DMS114 treated with DMSO at 0.1 percent for 48 hours (cell line): ENCODE data around the gene DAAM2.

ENCODE experiments used
- DNase-seq: peaks from one replicate; lab custom pipeline; 2025; ENCODE audit not compliant: unreplicated experiment; lab: John Stamatoyannopoulos, UW

DAAM2 gene

DNA sequence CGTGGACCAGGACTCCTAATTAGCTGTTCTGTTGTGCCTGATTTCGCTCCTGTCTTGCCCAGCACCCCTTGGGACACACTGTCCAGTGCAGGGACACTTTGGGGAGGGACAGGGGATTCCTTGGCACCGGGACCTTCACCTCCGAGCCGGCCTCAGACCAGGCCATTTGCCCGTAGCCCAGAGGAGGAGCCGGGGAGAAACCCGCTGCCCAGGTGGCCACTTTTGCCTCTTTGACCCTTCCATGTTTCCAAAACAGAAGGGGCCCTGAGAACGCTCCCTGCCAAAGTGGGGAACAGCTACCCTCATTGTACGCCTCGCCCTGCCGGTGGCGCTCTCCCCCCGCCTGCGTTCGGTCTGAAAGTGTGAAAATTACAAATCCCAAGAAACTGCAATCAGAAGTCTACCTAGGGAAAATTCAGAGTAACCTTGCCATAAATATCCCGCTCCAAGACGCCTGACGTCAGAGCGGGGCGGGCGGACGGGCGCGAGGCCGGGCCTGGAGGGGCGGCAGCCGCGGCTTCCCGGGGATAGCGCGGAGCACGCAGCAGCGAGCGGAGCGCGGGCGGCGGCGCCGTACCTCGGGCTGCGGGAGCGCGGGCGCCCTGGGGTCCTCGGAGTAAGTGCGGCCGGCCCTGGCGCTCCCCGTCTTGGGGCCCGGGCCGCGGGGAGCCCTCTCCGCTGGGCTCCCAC is at the start of gene DAAM2:
Gene DAAM2, plus strand, starts transcription at position 527 of the 690 bp plus-strand sequence. CDS start 63,927 bp downstream, outside the sequence.
- DNase-seq, result no peak

DNA sequence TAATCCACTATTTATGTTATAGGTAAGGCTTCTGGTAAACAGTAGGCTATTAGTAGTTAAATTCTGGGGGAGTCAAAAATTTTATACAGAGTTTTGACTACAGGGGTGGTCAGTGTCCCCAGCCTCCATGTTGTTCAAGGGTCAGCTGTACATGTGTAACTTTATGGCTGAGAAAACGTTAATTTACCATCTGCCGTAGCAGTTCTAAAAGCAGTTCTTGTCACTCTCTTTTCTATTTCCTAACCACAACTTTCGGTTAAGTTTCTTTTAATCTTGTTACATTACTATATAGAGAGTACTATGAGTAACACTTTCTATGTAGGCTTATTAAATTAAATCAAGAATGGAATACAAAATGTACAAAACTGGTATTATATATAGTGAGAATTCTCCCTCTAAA is 45.4 kb upstream of the DAAM2 start:
- DNase-seq, result no peak

DNA sequence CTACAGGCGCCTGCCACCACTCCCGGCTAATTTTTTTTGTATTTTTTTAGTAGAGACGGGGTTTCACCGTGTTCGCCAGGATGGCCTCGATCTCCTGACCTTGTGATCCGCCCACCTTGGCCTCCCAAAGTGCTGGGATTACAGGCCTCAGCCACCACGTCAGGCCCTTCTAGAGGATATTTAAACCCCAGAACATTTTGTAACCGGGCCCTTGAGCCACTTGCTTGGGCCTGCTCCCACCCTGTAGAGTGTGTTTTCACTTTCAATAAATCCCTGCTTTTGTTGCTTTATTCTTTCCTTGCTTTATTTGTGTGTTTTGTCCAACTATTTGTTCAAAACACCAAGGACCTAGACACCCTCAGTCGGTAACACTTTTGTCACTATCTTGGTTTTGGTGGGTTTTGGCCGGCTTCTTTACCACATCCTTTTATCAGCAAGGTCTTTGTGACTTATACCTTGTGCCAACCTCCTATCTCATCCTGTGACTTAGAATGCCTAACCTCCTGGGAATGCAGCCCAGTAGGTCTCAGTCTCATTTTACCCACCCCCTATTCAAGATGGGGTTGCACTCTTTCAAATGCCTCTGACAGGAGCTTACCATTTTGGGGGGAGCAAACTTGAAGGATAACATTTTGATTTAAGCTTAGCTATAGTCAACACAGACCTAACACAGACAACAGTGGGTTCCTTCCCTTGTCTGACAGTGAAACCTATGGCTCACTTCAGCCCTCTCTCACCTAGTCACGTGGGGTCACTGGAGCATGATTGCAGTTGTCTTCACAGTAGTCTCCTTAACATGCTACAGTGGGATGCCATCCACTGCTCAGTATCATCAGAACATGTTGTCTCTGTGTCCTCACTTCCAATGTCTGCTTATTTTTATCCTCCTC is 39.1 kb upstream of the DAAM2 start:
- no peak for DNase-seq

DNA sequence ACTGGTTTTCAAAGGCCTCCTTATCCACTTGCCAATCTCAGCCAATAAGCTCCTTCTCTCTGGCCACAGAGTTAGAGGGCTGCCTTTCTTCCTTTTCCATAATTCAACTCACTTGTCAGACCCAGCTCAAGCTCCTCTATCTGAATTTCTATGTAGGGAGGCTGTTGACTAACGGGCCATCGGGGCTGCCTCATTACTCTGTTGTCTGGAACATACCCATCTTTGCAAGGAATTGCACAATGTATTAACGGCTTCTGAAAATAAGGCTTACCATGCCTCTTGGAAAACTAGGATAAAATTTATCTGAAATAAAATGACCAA is 38.5 kb upstream of the DAAM2 start:
- no peak for DNase-seq

DNA sequence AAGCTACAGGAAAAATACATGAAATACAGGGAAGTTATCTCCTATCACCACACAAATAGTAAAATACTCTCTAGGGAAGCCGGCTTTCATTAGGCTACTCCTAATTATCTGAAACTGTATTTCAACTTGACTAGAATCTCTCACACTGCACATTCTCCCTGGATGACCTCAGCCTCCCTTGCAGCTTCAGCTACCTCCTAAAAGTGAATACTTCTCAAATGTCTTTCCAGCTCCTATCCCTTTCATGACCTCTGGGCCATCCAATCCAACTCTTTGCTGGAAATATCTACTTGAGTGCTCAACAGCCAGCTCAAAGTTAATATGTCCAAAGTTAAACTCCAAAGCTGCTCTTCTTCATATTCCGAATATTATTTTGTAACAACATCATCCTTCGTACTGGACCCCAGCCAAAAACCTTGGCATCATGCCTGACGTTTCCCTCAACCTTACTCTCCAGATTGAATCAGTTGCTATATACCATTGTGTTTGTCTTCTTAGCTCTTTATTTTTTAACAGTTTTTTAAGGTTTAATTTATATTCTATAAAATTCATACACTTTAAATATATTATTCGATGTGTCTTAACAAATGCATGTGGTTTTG is 37.6 kb upstream of the DAAM2 start:
- DNase-seq, result no peak

DNA sequence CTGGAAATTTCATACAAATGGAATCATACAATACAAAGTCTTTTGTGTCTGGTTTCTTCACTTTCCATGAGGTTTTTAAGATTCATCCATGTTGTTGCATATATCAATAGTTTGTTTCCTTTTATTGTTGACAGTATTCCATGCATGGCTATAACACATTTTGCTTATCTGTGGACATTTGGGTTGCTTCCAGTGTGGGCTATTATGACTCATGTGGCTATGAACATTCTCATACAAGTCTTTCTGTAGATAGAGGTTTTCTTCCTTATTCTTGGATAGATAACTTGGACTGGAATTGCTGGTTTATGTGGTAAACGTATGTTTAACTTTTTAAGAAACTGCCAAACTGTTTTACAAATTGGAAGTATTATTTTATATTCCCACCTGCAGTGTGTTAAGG is 36.9 kb upstream of the DAAM2 start:
- no peak for DNase-seq

DNA sequence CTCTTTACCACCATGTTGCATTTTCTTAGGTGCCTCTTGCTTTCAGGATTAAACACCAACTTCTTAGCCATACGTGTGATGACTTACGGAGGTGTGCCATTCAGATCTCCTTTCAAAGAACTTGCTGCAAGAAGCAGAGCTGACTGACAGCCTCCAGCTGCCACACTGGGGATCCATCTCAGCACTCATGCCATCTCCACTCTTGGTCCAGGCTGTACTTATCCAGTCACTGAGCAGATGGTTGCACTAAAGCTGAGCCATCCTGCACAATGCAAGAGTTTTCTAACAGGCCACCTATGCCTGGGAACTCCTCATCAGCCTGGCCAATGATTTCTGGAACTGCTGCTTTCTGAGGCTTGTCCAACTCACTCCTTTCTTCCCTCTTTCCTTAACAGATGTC is 35.6 kb upstream of the DAAM2 start:
- no peak for DNase-seq

DNA sequence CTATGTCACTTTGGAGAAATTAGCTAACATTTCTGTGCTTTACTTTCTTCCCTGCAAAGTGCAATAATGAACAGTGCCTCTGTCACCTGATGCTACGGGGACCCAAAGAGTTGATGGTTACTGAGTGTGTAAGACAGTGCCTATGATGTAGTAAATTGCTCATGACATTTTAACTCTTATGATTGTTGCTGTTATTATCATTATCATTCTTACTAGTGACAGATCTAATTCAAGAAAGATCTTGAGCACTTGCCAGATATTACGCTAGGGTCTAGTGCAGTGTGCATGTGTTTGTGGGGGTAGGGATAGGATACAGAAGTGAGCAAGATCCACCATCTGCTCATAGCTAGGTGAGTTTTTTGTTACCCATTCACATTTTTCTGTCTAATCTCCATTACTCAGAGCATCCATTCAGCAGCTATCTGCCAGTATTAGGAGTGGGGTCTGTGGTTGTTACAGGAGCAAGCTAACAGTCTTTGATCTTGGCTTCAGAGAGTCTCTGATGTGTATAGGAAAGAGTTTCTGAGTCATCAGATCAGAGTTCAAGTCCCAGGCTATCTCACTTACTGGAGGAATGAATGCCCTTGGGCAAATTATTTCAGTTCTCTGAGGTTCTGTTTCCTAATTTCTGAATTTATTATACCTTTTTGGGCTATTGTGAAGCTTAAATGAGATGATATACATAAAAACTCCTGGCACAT is 33.1 kb upstream of the DAAM2 start:
- DNase-seq, result no peak

DNA sequence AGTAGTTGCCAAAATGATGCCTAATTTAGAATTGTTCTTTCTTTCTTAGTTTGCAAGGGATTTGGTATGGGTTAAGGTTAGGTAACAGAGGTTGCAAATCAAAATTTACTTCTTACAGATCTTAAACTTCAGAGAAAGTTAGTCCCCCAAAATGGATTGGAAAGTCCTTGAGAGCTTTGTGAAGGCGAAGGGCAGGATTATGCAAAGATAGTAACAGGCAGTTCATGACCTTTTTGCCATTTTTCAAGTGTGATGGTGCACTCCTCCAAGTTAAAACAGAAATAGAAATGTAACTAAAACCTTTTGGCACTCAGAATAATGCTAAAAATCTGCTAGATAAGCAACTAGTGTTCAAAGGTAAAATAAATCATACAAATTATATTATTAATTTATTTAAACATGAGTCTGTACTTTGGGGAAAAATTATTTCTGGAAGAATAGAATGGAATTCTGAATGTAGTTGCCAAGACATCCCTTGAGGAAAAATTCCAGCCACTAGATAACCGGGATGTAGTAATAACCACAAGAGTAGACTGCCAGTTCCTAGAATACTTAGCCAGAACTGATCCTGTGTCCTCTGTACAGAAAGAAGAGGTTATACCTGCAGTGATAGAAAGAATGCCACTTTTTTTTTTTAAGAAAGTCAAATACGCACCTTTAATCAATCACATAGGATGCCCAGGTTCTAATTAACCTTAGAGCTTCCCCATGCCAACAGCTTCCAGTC is 31.8 kb upstream of the DAAM2 start:
- no peak for DNase-seq

DNA sequence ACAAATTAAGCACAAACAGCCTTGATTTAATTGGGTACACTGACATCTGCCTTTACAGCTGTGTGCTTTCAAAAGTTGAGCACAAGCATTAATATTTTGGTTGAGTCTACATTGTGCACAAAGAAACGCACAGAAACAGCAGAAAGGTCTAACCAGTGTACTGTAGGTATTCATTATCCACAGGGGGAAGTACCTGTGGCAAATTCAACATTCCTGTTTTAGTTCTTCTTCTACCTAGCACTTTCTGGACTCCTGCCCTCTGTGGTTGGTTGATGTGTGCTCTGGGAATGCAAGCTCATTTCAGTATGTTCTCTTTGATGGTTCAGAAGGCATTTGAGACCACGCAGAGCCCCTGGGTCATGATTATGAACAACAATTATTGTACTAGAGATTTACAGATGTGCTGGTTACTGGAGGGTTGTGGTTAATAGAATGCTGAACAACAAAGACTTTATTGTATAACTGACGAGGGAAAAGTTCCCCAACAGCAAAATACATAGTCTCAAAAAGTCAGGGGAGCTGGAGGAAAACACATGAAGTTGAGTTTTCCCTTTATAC is 26.6 kb upstream of the DAAM2 start:
- DNase-seq, result no peak

DNA sequence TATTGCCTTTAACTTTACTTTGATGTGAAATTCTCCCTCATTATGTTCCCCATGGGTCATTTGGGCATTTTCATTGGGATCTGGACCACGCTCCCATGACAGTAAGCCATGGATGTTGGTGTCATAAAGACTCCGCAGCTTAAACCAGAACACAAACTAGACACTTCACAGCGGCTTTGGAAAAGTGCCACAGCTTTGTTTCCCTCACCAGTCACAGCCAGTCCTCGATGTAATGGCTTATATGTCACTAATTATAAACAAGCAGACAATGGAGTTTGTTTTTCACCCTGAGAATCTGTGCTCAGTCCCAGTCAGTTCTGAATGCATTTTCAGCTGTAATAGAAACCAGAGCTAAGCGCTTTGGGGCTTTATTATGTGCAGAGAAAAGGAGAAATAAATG is 23.2 kb upstream of the DAAM2 start:
- no peak for DNase-seq

DNA sequence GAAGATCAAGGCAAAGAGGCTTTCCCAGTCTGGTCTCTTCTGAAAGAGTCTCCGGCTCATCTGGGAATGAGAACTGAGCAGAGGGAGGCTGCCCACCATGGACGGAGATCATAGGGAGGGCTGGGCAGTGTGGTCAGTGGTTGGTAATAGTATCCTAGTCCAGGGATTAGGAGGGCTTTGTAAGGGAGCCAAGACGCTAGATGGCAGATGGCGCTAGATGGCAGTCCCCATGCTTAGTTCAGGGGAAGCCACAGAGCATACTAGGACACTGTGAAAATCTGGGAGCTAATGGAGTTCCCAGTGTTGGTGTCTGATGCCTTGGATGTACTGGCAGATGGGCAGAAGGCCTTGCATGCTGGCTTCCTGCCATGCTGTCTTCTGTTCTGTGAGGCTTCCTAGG is 21.7 kb upstream of the DAAM2 start:
- no peak for DNase-seq

DNA sequence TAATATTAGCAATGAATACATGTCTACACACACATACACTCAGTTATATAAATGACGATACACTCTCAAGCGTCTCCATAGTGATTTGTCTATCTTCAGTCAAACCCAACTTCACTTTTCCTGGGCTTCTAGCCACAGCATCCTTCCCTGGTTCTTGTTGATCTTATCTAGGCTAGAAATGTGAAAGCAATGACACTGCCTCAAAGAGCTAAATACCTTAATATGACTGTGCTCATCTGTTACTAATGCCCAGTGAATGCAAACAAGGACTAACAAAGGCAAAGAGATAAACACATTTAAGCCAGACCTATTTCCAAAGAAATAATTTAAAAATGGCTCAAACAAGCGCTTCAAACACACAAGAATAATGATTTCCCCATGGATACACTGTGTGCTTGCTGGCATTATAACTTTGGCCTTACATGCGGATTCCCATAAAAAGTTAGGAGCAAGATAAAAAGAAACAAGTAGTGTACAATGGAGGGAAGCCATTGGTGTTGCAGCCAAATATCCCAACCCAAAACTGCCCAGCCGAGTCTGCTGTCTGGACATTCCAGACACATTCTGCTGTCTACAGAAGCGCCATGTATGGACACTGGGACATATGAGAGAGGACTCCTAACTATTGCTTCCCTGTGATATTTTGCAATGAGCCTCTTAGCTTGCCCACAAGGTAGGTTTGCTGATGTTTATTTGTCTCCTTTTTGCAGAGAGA is 19.5 kb upstream of the DAAM2 start:
- DNase-seq, result no peak

DNA sequence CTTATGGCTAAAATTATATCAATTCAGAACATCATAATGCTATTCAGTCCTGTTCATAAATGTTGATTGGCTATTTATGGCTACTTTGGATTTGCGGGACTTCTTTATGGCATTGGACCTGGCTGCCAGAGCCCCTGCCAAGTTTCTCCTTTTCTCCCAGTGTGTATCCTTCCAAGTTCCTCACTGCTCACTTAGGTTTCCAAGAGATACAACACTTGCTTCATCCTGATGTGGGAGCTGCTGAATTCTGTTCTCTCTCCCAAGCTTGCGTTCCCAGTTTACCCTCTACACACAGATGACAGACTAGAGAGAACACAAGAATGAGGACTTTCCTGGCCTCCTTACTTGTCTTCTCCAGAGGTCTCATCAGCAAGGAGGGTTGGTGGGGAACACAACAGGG is 18.4 kb upstream of the DAAM2 start:
- no peak for DNase-seq

DNA sequence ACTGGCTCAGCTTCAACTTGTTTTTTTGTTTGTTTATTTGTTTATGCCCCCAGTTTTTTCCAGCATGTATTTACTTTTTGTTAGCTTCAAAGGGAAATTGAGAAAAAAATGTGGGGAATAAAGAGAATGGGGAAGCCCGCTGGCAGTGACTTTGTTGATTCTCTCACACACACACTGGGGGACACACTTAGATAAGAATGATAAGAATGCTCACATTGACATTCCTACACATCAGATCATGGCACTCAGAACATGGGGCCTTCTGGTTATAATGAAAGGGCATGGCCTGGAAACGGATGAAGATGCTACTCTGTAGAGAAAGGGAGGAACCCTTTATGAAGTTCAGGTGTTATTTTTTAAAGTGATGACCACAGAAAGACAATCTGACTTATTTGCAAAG is 15.6 kb upstream of the DAAM2 start:
- no peak for DNase-seq

DNA sequence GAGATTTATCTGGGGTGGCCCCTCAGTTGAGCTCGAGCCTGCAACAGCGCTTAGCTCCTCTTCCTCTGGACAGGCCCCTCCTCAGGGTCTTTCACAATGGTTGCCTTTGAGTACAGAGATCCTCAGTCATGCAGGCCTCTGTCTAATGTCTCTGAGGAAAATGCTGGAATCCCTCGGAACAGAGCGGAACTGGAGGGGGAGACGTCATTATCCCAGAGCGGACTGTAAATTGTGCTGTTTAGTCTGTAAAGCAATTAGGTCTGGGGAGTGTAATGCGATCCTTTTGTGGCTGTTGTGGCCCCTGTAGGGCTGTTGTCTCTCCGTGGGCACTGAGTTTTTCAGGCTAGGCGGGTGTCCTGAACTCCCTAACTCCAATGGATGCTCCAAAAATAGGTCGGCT is 15.0 kb upstream of the DAAM2 start:
- no peak for DNase-seq

DNA sequence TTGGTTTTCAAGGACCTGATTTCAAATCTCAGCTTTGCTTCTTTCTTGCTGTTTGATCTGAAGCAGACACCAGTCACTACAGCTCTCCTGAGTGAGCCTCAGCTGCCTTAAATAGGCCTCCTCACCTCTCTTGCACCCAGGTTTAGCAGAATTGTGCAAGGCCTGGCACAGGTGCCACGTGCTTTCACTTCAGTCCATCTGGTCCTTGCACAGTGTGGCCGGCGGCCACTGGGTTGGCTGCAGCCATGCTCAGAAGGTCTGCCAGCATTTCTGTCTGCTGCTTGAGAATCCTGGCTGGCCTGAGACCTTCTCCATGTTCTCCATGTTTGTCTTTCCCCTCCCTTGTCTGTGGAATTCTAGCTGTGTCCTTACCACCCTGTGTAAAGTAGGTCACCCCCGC is 14.5 kb upstream of the DAAM2 start:
- no peak for DNase-seq

DNA sequence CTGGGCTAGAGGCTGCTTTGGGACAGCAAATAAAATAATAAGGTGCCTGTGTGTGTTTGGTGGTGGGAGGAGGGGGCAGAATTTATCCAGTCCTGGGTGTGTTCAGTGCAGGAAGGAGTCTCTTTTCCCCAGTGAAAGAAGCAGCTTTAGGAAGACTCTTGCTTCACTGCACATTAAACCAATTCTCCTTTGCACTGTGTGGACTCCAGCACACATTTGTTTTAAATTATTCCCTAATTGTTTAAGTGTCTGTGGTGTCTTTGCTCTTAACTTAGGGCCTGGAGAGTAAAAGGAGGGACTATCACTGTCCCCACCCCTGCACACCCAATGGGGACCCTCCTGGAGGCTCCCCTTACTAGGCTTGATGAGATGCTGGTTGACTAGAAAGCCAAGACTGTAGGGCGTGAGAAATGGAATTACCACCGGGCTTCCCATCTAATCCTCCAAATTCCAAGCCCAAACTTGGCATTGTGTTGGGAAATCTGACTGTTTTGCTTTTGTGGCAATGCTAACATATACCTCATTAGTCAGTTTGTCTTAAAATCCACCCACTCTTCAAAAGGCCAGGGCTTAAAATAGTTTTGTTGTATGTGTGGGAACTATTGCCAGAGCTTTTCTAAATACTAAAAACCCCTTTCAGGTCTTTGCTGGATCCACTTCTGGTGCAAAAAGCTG is 13.5 kb upstream of the DAAM2 start:
- no peak for DNase-seq

DNA sequence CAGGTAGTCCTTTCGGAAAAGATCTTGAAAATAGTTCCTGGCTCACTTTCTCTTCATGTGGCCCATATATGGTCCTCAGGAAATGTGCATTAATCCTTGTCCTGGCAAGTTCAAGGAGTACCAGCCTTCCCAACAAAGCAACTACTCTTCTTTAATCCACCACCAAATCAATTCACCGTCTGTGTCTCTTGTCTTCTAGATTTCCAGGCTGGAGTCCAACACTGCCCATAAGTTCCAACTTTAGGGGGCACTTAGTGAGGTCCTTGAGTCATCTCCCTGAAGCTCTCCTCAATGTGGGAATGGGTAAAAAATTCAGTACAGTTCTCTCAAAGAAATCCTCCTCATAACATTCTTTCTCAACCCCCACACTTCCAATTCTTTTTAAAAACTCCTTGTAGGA is 6.9 kb upstream of the DAAM2 start:
- DNase-seq, result no peak

DNA sequence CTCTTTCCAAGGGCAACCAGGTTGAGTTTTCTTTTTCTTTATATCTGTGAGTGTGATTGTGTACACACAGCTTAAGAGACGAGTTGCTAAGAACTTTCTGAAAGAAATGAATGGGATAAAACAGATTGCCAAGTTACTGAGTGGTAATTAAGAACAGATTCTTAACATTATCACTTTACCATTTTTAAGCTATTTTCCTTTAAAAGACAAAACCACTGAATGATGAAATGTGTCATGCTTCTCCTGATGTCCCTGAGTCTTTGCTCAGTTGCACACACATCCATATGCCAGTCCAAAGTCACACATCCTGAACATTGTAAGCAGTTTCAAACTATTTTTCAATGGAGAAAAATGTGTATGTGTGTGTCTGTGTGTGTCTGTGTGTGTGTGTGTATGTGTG is 5.5 kb upstream of the DAAM2 start:
- no peak for DNase-seq
